GM21737 (cell line): ENCODE results near the gene HMGCS1.
"Not testable (repeated sequence)": the region's sequence is repeated elsewhere in the genome, so short reads cannot be mapped to it uniquely, and the experiment has no call there.

ENCODE experiments used
- ATAC-seq: cut with Tn5 transposase; IDR thresholded peaks from one replicate; pipeline ENCODE4 v1.9.1; 2021; ENCODE audit warnings: mild to moderate bottlenecking, moderate library complexity; ENCODE audit not compliant: unreplicated experiment

HMGCS1 gene

GRCh38 chr5:43313854-43314457 lies 744 bp upstream of the HMGCS1 start:
- no peak for ATAC-seq

DNA sequence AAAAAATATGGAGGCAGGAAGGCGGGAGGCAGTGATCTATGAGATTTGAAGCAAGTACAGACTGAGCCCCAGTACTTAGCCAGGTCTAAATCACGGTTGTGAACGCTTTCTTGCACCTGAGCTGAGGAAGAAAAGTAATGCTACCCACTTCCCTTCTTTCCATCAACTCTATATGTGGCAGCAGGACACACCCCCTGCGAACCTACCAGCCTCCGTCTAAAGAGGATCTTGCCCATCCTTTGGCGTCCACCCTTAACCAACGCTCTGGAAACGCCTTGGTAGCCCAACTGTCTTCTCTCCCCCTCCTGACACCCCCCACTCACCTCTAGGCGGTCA lies 545 bp downstream of the HMGCS1 start:
- ATAC-seq = peak; percentile 4

DNA sequence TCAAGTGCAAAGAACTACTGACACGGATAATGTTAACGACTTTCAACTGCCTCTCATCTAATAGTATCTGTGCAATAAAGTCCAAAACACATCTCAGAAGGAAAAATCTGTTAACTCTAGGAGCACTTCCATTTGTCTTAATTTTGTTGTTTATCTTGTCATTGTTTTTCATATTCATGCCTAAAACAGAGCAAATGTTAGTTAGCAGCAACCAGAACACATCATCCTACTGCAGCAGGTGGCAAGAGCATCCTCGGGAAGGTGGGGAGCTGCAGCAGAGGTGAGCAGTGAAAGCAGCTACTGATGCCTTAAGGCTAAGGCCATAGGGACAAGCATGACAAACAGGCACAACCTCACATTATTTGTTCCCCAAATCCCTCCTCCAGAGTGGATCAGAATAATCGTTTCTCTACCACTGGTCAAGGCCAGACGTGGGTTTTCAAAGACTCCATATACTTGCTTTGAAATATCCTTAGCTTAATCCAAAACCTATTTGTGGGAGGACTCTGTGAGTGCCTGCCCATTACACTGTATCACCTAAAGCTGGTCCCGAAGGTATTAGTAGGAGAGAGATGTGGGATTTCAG lies 1.0 kb downstream of the HMGCS1 start:
- no peak for ATAC-seq

DNA sequence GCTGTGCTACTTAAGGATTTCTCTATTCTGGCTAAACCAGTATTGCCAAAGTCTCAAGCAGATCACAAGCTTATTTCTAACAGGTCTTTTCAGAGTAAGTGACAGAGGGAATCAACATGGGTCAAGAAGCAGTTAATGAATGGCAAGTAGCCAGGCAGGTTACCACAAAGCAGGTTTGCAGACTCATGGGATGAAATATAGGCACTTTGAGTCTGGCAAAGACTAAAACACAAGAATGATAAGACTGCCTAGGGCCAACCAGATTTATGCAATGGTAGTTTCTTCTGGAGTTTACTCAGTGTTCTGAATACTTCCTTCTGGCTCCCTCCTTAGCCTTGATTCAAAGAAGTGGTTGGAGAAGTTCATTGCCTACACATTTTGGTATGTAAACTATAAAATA lies 3.6 kb downstream of the HMGCS1 start:
- ATAC-seq = no peak

- no peak for ATAC-seq
Measured at GRCh38 chr5:43309122-43309521, 4.1 kb downstream of the HMGCS1 start.

- not testable (repeated sequence) for ATAC-seq
Measured at GRCh38 chr5:43306954-43307353, 6.3 kb downstream of the HMGCS1 start.

DNA sequence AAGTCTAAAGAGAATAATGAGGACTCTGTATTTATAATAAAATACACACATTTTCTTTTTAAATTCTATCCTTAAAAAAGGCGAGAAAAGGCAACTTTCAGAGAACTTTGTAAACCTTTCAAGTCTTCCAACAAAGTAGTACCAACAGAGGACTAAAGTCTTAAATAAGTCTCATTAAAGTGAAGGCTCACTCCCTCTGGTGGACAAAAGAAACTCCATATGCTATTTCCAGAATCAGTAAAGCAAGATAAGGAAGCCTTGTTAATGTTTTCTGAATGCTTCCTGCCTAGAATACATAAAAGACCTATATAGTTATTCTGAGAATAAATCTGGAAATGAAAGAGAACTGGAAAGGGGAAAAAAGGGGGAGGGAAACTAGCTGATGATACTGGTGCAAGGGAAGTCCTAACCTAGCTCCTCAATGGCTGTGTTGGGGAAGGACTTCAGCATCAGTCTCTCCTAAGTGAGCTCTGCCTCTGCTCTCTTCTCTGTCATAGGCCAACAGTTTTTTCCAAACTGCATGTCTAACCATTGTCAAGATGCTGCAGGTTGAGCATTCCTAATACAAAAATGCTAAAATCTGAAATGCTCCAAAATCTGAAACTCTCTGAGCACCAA lies 7.2 kb downstream of the HMGCS1 start:
- ATAC-seq = peak; percentile 52

DNA sequence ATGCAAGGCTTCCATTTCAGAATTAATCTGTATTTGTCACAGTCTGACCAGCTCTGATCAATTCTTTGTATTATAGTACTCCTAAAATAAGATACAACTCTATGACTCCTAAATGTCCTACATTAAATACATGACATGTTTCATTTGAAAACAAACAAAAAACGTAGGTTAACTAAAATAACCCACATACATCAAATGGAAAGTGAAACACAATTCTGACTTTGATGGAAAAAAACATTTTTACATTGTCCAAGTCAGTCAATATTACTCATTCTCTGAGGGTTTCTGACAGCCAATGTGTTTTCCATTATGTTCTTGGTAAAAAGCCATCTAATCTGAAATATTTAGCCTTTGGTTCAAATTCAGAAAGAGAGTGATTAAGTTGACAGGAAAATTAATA lies 8.7 kb downstream of the HMGCS1 start:
- ATAC-seq = peak; percentile 42

- ATAC-seq = no peak
Measured at GRCh38 chr5:43303242-43303641, 10.0 kb downstream of the HMGCS1 start.

DNA sequence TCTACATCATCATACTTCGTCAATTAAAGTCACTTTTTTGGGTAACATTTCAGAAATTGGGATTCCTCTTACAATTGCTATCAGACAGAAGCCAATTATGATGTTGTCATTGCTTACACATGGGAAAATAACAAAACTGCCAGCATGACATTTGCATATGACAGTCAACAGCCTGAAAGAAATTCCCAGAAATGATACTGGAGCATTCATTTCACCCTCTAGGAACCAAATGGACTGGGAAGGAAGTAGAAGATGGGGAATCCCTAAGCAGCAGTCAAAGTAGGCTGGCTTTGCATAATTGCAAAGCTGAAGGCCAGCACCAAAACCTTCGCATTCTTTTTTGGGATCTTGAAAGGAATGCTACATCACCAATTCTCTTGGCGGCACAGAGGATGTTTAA lies 10.7 kb downstream of the HMGCS1 start:
- no peak for ATAC-seq

- ATAC-seq = no peak
Measured at GRCh38 chr5:43301653-43302091, 11.5 kb downstream of the HMGCS1 start.

DNA sequence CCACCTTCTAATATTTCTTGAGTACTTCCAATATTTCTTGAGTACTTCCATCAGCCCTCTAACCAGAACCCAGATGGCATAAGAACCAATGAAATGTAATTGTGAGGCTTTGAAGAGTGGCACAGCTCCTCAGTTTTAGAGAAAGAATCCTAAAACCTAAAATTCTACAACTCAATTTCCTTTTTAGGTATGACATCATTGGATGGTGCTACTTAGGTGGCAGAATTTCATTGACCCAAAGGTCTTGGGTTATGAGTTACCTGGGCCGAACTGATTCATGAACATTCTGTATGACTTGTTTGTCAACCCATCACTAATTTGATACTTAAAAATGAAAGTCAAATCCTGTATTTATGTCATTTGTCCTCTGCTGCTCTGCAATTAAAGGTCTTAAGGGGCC lies 13.1 kb downstream of the HMGCS1 start:
- ATAC-seq = no peak

- no peak for ATAC-seq
Measured at GRCh38 chr5:43298443-43298842, 14.8 kb downstream of the HMGCS1 start.

GRCh38 chr5:43296835-43297234 lies 16.4 kb downstream of the HMGCS1 start:
- no peak for ATAC-seq

- ATAC-seq = no peak
Measured at GRCh38 chr5:43295202-43295601, 18.0 kb downstream of the HMGCS1 start.

- no peak for ATAC-seq
Measured at GRCh38 chr5:43294226-43294625, 19.0 kb downstream of the HMGCS1 start.

GRCh38 chr5:43290726-43291125 lies 22.5 kb downstream of the HMGCS1 start:
- ATAC-seq = no peak

DNA sequence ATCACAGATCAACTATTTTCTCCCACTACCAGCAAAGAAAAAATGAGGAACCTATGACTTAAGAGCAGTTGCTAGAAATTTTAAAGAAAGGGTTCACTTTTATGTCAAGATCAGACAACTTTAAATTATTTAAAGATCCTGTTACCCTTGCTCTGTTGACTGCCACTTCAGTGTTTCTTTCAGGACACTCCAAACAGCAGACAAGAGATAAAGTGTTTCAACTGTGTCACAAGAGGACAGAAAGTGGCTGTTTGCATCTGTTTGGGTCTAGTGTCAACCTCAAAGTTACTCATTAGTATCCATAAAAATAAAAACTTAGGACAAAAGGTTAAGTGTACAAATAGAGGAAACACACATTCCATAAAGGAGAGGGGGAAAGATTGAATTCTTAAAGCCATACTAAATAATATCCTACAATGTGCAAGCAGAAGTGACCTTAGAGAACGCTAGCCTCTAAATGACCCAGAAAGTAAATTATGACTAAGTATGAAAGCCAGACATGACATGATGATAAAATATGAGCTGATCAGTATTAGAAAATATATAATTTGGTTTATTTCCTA lies 24.9 kb downstream of the HMGCS1 start:
- no peak for ATAC-seq

DNA sequence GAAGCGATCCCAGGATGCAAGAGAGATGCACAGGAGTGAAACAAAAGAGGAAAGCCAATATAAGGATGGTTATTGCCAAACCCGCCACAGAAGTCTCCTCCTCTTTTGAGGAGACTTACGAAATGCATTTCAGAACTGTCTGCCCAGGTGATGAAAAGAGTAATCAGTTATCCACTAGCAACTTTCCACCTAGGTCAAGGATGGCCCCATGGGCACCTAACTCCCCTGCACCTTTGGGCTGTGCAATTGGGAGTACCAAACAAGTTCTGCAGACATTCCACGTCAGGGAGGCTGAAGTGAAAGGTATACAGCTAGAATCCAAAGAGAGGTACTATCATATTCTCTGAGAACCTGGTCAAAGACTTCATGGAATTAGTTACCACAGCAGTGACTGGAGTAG lies 25.7 kb downstream of the HMGCS1 start:
- ATAC-seq = no peak

DNA sequence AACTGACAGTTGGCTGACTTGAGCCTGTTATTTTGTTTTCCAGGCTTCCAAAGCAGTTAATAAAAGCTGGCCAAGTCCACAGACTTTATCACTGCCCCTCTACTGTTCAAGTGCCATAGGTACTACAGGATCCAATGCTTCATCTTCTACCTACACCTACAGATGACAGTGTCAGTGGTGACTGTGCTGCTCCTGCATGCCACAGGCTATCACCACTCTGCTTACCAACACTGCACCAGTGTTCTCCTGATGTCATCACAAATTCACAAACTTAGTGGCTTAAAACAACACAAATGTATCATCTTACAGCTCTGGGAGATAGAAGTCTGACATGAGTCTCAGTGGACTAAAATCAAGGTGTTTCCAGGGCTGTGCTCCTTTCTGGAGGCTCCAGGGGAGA lies 26.6 kb downstream of the HMGCS1 start:
- no peak for ATAC-seq

DNA sequence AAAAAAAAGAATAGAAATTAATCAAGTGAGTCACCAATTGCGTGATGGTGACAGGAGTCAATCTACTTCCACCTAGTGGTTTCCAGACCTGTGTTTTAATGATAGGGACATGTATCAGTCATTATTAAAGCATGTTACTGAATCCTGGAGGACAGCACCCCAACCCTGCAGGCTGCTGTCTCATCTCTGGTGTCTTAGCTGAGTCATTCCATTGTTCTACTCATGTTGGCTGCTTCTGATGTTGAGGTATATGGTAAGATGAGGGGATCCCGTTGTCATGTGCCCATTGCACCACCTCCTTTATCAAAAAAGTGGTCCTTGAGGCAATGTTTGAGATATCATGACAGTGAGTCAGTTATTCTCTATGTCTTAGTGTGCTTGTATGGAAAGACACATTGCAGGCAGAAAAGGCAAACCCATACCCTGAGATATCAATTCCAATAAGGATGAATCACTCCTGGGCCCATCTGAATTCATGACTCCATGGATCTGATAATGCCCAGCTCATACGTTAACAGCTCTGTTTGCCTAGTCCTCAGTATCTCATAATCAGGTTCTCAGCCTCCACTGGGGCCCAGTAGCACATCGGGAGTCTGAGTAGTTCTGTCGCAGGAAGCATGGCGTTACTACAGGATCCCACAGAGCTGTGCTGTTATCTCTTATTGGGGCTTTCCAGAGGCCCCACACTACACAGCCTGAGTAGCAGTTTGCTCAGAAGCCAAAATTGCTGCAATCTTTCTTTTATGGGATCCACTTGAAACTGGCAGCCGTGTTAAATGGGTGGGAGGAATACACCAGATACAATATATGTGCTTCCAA lies 31.2 kb downstream of the HMGCS1 start:
- ATAC-seq = no peak
